Prostate gland (tissue), 2 donors: ENCODE measurements around the gene APBA1.

ENCODE experiments used
- CTCF ChIP-seq, 4 experiments: fragments of 200-600 bp in 2 of 4; fragments of 450-650 bp in 2 of 4; sonication (generic) in 2 of 4; IDR thresholded peaks; 1 replicate in 3 of 4; 2 replicates in 1 of 4; pipeline ENCODE4 v1.5.1; 2016 to 2019; ENCODE audit warnings: antibody characterized with exemption in 4 of 4, mild to moderate bottlenecking in 2 of 4, moderate library complexity in 2 of 4
- POLR2AphosphoS5 ChIP-seq: sonication (generic); formaldehyde crosslinking; IDR thresholded peaks from one replicate; pipeline ENCODE4 v1.6.1; 2017; ENCODE audit warnings: antibody characterized with exemption

- TF ChIP-seq CTCF (IDR thresholded peaks at IDR 0.05) (no peak), POLR2AphosphoS5 (no peak)
Observed at GRCh38 chr9:69444791-69445190, 227.4 kb downstream of the APBA1 start.
